Measurements from ENCODE around the gene HSD17B14.
"Not testable (repeated sequence)": the region's sequence is repeated elsewhere in the genome, so short reads cannot be mapped to it uniquely, and the experiment has no call there.

HSD17B14 gene

DNA sequence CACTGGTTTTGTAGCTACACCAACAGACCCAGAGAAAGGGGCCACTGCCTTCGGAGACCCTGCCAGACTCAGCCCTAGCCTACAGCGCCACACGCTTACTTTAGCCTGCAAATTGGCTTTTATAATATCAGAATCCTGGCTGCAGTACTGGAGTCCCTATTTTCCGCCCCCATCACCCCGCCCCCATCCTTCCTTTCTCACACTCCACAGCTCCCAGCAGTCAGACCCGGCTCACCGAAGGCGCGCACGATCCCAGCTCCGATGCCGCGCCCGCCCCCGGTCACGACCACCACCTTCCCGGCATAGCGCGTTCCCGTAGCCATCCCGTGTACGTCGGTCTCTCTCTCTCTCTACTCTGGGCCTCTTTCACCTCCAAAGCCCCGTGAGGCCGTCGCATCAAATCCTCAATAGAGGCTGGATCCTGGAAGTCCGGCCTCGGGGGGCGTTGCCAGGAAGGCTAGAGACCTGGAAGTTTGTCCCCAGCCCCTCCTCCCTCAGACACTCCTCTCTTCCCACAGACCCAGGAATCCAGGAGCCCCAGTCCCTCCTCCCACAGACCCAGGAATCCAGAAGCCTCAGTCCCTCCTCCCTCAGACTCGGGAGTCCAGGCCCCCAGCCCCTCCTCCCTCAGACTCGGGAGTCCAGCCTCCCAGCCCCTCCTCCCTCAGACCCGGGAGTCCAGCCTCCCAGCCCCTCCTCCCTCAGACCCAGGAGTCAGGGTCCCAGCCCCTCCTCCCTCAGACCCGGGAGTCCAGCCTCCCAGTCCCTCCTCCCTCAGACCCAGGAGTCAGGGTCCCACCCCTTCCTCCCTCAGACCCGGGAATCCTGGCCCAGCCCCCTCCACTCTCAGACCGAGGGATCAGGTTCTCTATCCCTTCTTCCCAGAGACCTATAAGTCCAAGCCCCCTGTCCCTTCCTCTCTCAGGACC lies at the start of gene HSD17B14:
TSS of gene HSD17B14 (minus strand) at position 403 of the 929 bp plus-strand sequence. CDS start at position 323, 80 bp downstream.
- DNase-seq = no peak

DNA sequence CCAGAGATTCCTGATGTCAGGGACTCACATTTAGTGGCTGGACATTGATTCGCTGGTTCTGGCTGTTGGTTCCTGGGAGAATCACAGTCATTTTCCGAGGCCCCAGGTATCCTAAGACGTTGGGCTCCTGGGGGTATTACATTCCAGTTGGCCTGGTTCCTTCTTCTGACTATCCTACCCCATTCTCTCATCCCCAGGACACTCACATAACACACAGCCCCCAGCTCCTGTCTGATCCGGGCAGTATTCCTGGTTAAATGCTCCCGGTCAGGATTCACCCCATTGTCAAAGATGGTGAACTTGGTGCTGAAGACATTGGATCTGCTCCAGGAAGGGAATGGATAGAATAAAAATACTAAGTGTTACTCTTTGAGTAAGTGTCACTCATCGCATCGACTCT lies 47.4 kb upstream of the HSD17B14 start:
- DNase-seq = no peak

DNA sequence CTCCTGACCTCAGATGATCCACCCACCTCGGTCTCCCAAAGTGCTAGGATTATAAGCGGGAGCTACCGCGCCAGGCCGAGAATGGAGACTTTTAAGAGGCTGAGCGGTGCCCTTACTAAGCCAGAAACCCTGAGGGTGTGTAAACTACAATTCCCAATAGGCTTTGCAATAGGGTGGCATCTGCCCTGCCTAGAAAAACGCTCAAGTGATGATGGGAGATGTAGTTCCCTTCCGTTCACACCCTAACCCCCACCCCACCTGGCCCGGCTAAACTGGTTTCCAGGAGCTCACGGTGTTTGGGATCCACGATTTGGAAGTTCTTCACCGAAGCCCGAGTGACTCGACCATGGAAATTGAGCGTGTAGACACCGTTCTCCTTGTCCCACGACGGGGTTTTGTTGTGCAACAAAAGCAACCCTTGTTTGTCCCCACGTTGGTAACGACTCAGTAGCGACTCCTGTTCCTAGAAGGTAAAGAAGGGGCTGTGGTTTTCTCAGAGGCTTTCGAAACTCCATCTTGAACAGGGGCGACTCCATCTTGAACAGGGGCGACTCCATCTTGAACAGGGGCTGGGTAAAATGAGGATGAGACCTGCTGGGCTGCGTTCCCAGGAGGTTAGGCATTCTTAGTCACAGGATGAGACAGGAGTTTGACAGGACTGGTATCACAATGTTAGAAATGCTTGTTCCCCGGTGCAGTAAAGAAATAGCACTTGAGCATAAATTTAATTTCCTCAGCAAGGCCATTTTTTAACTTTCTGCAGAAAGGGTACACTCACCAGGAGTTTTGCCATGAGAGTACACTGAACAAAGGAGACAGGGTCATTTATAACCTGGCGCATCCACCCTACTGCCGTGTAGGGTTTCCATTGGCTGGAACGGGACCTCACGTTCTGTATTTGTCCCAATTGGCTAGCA lies 45.7 kb upstream of the HSD17B14 start:
- DNase-seq = no peak

DNA sequence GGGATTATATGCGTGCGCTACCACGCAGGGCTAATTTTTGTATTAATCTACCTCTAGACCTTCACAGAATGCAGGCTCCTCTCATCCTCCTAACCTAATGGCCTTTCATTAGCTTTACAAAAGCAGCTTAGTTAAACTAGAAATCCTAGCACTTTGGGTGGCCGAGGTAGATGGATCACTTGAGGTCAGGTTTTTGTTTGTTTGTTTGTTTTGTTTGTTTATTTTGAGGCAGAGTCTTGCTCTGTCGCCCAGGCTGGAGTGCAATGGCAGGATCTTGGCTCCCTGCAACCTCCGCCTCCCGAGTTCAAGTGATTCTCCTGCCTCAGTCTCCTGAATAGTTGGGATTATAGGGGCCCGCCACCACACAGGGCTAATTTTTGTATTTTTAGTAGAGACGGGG lies 43.4 kb upstream of the HSD17B14 start:
- DNase-seq = not testable (repeated sequence)

DNA sequence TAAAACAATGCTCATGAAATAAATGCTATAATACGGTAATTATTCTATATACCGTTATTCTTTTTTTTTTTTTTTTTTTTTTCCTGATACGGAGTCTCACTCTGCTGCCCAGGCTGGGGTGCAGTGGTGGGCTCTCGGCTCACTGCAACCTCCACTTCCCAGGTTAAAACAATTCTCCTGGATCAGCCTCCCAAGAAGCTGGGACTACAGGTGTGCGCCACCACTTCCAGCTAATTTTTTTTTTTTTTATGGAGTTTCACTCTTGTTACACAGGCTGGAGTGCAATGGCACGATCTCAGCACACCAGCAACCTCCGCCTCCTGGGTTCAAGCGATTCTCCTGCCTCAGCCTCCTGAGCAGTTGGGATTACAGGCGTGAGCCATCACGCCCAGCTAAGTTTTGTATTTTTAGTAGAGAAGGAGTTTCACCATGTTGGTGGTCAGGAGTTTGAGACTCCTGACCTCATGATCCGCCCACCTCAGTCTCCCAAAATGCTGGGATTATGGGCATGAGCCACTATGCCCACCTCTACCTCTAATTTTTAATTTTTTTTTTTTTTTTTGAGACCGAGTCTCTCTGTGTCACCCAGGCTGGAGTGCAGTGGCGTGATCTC lies 42.8 kb upstream of the HSD17B14 start:
- DNase-seq = no peak

DNA sequence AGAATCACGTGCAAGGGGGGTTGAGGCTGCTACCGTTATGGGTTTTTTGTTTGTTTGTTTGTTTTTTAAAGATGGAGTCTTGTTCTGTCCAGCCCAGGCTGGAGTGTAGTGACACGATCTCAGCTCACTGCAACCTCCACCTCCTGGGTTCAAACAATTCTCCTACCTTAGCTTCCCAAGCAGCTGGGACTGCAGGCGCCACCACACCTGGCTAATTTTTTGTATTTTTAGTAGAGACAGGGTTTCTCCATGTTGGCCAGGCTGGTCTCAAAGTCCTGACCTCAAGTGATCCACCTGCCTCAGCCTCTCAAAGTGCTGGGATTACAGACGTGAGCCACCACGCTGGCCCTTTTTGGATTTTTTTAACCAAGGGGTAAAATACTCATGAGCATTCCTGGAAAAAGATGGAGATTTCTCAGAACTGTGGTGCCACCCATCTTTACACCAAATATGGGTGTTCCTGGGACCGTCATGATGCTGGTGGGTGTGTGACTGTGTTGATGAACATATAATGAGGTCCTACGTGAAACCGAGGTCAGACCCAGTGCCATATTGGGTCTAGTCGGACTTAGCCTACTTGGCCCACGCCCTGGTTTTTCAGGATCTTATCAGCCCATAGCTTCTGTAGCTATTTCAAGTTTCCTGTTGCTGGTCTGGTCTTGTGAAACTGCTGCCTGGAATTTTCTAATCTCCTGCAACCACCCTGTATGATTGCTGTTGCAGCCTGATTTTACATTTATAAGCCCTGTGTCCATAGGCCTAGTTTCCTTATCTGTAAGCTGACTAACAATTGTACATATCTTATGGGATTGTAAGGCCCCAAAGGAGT lies 42.1 kb upstream of the HSD17B14 start:
- no peak for DNase-seq

DNA sequence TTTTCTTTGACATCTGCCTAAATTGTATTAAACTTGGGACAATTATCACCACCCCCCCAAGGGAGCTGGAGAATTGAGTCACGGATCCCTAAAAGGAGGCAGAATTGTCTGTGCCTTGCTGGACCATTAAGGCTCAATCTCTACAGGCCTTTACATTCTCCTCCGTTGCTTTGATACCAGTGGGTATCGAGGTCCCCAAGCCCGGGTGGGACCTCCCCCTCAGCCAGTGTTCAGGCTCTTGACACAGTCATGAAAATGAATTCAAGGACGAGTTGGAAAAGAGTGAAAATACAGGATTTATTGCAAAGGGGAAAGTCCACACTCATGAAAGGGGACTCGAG lies 41.5 kb upstream of the HSD17B14 start:
- no peak for DNase-seq

DNA sequence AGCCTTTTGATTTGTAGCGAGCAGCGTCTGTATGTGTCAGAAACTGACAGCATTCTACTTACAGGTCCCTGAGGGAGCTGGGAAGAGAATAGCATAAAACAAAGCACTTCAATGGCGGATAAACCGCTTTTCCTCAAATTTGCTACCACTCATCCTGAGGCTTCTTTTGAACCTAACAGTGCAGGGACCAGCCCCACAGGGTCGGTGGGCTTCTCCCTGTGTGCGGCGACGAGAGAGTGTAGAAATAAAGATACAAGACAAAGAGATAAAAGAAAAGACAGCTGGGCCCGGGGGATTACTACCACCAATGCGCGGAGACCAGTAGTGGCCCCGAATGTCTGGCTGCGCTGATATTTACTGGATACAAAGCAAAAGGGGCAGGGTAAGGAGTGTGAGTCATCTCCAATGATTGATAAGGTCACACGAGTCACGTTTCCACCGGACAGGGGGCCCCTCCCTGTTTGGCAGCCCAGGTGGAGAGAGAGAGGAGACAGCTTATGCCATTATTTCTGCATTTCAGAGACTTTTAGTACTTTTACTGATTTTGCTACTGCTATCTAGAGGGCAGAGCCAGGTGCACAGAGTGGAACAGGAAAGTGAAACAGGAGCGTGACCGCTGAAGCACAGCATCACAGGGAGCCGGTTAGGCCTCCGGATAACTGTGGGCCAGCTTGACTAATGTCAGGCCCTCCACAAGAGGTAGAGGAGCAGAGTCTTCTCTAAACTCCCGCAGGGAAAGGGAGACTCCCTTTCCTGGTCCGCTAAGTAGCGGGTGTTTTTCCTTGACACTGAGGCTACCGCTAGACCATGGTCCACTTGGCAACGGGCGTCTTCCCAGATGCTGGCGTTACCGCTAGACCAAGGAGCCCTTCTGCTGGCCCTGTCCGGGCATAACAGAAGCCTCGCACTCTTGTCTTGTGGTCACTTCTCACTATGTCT lies 40.0 kb upstream of the HSD17B14 start:
- DNase-seq = not testable (repeated sequence)

DNA sequence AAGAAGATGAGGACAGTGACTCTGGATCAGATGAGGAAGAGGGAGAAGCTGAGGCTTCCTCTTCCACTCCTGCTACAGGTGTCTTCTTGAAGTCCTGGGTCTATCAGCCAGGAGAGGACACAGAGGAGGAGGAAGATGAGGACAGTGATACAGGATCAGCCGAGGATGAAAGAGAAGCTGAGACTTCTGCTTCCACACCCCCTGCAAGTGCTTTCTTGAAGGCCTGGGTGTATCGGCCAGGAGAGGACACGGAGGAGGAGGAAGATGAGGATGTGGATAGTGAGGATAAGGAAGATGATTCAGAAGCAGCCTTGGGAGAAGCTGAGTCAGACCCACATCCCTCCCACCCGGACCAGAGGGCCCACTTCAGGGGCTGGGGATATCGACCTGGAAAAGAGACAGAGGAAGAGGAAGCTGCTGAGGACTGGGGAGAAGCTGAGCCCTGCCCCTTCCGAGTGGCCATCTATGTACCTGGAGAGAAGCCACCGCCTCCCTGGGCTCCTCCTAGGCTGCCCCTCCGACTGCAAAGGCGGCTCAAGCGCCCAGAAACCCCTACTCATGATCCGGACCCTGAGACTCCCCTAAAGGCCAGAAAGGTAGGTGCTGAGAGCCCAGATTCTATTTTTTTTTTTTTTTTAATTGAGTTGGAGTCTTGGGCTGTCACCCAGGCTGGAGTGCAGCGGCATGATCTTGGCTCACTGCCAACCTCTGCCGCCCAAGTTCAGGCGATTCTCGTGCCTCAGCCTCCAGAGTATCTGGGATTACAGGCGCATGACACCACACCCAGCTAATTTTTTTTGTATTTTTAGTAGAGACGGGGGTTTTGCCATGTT lies 38.2 kb upstream of the HSD17B14 start:
- no peak for DNase-seq

DNA sequence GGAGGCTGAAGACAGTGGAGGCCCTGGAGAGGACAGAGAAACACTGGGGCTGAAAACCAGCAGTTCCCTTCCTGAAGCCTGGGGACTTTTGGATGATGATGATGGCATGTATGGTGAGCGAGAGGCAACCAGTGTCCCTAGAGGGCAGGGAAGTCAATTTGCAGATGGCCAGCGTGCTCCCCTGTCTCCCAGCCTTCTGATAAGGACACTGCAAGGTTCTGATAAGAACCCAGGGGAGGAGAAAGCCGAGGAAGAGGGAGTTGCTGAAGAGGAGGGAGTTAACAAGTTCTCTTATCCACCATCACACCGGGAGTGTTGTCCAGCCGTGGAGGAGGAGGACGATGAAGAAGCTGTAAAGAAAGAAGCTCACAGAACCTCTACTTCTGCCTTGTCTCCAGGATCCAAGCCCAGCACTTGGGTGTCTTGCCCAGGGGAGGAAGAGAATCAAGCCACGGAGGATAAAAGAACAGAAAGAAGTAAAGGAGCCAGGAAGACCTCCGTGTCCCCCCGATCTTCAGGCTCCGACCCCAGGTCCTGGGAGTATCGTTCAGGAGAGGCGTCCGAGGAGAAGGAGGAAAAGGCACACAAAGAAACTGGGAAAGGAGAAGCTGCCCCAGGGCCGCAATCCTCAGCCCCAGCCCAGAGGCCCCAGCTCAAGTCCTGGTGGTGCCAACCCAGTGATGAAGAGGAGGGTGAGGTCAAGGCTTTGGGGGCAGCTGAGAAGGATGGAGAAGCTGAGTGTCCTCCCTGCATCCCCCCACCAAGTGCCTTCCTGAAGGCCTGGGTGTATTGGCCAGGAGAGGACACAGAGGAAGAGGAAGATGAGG lies 37.4 kb upstream of the HSD17B14 start:
- no peak for DNase-seq

DNA sequence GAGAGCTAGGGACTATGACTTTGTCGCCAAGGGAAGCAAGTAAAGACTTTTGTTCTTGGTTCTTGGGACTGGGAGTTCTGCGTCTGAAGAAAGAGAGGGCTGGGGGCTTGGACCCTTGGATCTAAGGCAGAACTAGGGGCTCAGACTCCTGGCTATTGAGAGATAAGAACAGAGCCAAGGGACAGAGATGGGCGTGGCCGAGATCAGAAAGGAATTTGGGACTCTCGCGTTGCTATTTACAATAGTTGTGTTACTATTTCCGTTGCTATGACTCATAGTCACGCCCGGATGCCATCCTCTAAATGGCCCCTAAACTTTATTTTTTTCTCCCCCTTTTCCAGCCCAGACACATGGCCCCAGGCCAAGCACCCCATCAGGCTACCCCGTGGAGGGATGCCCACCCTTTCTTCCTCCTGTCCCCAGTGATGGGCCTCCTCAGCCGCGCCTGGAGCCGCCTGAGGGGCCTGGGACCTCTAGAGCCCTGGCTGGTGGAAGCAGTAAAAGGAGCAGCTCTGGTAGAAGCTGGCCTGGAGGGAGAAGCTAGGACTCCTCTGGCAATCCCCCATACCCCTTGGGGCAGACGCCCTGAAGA lies 36.7 kb upstream of the HSD17B14 start:
- DNase-seq = peak; percentile 44

DNA sequence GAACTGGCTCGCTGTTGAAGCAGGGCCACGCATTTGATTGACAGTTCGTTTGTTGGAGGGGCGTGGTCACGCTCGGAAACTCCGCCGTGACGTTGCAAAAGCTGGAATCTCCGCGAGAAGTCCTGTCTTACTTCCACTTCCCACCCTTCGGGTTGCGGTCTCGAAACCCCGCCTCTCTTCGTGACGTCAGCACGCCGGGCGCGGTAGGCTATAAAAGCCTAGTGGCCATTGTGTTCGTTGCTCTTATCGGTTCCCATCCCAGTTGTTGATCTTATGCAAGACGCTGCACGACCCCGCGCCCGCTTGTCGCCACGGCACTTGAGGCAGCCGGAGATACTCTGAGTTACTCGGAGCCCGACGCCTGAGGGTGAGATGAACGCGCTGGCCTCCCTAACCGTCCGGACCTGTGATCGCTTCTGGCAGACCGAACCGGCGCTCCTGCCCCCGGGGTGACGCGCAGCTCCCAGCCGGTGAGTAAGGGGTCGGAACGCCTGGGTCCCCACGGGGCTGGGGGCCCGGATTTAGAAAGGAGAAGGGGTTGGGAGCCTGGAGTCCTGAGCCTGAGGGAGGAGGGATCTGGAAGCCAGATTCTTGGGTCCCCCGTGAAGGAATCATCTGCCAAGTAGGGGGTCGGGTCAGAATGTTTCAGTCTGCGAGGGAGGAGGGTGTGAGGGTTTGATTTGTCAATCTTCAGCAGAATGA lies 36.0 kb upstream of the HSD17B14 start, which contains the start of gene PPP1R15A:
TSS of gene PPP1R15A (plus strand) at position 240 of the 702 bp plus-strand sequence. CDS start 813 bp downstream, outside the sequence.
- peak; percentile 86 for DNase-seq

DNA sequence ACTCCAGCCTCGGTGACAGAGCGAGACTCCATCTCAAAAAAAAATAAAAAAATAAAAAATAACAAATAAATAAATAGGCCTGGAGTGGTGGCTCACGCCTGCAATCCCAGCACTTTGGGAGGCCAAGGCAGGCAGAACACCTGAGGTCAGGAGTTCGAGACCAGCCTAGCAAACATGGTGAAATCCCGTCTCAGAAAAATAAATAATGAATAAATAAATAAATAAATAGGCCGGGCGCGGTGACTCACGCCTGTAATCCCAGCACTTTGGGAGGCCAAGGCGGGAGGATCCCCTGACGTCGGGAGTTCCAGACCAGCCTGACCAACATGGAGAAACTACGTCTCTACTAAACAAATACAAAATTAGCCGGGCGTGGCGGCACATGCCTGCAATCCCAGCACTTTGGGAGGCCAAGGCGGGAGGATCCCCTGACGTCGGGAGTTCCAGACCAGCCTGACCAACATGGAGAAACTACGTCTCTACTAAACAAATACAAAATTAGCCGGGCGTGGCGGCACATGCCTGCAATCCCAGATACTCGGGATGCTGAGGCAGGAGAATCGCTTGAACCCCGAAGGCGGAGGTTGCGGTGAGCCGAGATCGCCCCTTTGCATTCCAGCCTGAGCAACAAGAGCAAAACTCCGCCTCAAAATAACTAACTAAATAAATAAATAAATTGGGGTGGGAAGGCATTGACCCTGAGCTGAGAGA lies 35.3 kb upstream of the HSD17B14 start:
- DNase-seq = not testable (repeated sequence)

DNA sequence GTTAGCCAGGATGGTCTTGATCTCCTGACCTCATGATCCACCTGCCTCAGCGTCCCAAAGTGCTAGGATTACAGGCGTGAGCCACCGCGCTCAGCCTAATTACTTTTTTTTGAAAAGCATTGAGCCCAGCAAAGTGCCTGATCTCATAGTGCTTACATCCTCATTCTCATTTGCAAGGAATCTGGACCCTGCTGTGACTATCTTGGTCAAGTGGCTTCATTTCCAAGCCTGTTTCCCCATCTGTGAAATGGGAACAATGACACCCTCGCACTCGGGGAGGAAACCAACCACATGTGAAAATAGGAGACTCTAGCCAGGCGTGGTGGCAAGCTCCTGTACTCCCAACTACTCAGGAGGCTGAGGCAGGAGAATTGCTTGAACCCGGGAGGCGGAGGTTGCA lies 33.8 kb upstream of the HSD17B14 start:
- DNase-seq = no peak

DNA sequence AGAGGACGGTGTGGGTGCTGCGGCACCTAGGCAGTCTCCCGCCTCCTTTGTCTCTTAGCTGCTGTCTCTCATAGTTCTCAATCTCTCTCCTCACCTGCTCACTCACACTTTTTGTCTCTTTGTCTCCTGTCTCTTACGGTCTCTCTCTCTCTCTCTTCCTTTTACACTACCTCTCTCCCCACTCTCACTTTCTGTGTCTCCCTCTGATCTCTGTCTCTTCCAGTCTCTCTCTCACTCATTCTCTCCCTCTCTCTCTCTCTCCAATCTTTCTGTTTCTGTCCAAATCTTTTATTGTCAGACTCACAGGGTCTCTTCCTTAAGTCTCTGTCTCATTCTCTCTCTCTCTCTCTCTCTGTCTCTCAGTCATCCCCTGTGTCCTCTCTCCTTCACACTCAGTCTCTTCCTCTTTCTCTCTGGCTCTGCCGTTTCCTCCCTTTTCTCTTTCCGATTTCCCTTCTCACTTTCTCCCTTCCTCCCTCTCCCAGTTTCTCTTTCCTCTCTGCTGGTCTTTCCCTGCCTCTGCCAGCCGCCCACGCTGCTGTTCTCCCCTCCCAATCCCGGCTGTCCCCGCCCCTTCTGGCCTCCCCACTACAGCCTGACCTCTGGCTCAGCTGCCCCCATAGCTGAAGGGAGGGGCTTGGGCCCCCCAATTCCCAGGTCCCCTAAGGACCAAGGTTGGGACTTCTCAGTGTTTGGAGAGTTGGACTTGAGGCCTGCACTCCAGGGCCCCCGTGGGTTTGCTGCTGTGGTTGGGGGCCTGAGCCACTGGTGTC lies 32.0 kb upstream of the HSD17B14 start, which contains the start of gene PLEKHA4:
TSS of gene PLEKHA4 (minus strand) at position 504 of the 773 bp plus-strand sequence. CDS start 997 bp downstream, outside the sequence.
- no peak for DNase-seq

DNA sequence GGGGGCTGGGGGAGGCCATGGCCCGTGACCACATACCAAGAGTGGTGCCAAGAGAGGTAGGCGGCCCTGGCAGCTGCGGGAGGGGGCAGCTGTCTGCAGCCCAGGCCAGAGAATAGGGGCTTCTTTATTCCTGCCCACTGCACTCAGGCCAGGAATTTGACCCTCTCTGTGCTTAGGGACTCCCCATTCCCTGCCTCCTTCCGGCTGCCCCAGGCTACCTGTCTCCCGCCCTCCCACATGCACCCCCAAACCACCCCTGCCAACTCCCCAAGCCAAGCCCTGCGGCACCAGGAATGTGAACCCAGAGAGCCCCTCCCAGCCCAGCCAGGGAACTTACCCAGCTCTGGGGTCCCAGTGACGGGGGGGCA lies 31.4 kb upstream of the HSD17B14 start:
- DNase-seq = no peak
